Measurements from ENCODE around the gene KIF27.
"Not testable (repeated sequence)": the region's sequence is repeated elsewhere in the genome, so short reads cannot be mapped to it uniquely, and the experiment has no call there.

Gene KIF27

GRCh38 chr9:83932851-83933250 is 11.6 kb upstream of the KIF27 start:
- no peak for DNase-seq (ENCODE audit: extremely low spot score, insufficient read length, low read depth)
- FAIRE-seq: no peak

GRCh38 chr9:83932011-83932410 is 10.8 kb upstream of the KIF27 start:
- DNase-seq (ENCODE audit: extremely low spot score, insufficient read length, low read depth) (no peak), FAIRE-seq (no peak)

- DNase-seq (ENCODE audit: extremely low spot score, insufficient read length, low read depth): no peak
- no peak for FAIRE-seq
These were observed 9.6 kb upstream of the KIF27 start for GRCh38 chr9:83930881-83931280.

- FAIRE-seq (no peak), DNase-seq (ENCODE audit: extremely low spot score, insufficient read length, low read depth) (no peak)
These were observed 6.4 kb upstream of the KIF27 start for GRCh38 chr9:83927591-83927990.

GRCh38 chr9:83920469-83920926 is 734 bp downstream of the KIF27 start:
- no peak for DNase-seq (ENCODE audit: extremely low spot score, insufficient read length, low read depth)
- FAIRE-seq: peak; percentile 85

- FAIRE-seq: no peak
- no peak for DNase-seq (ENCODE audit: extremely low spot score, insufficient read length, low read depth)
These were observed 2.1 kb downstream of the KIF27 start for GRCh38 chr9:83919111-83919510.

- FAIRE-seq: peak; percentile 94
- not testable (repeated sequence) for DNase-seq (ENCODE audit: extremely low spot score, insufficient read length, low read depth)
These were observed 9.0 kb downstream of the KIF27 start for GRCh38 chr9:83912194-83912593.

- DNase-seq (ENCODE audit: extremely low spot score, insufficient read length, low read depth) (no peak), FAIRE-seq (no peak)
These were observed 15.1 kb downstream of the KIF27 start for GRCh38 chr9:83906144-83906543.

- not testable (repeated sequence) for FAIRE-seq; DNase-seq (ENCODE audit: extremely low spot score, insufficient read length, low read depth)
These were observed 20.6 kb downstream of the KIF27 start for GRCh38 chr9:83900615-83901014.

- DNase-seq (ENCODE audit: extremely low spot score, insufficient read length, low read depth); FAIRE-seq: not testable (repeated sequence)
These were observed 26.9 kb downstream of the KIF27 start for GRCh38 chr9:83894301-83894700.

GRCh38 chr9:83886498-83886897 is 34.7 kb downstream of the KIF27 start:
- FAIRE-seq: not testable (repeated sequence)

GRCh38 chr9:83885559-83886240 is 35.5 kb downstream of the KIF27 start:
- not testable (repeated sequence) for FAIRE-seq; DNase-seq (ENCODE audit: extremely low spot score, insufficient read length, low read depth)

More at GRCh38 chr9:83886498-83886897, 34.7 kb downstream of the KIF27 start:
- not testable (repeated sequence) for DNase-seq (ENCODE audit: extremely low spot score, insufficient read length, low read depth)

GRCh38 chr9:83881687-83882408 is 39.4 kb downstream of the KIF27 start:
- not testable (repeated sequence) for FAIRE-seq; DNase-seq (ENCODE audit: extremely low spot score, insufficient read length, low read depth)

GRCh38 chr9:83875559-83875958 is 45.7 kb downstream of the KIF27 start:
- not testable (repeated sequence) for DNase-seq (ENCODE audit: extremely low spot score, insufficient read length, low read depth); FAIRE-seq

- DNase-seq (ENCODE audit: extremely low spot score, insufficient read length, low read depth): not testable (repeated sequence)
- peak; percentile 12 for FAIRE-seq
These were observed 71.3 kb downstream of the KIF27 start for GRCh38 chr9:83849895-83850294.

- DNase-seq (ENCODE audit: extremely low spot score, insufficient read length, low read depth): not testable (repeated sequence)
- peak; percentile 95 for FAIRE-seq
These were observed 84.1 kb downstream of the KIF27 start for GRCh38 chr9:83837070-83837643.

GRCh38 chr9:83830426-83831071 is 90.7 kb downstream of the KIF27 start:
- DNase-seq (ENCODE audit: extremely low spot score, insufficient read length, low read depth); FAIRE-seq: not testable (repeated sequence)

GRCh38 chr9:83824986-83825623 is 96.1 kb downstream of the KIF27 start:
- not testable (repeated sequence) for DNase-seq (ENCODE audit: extremely low spot score, insufficient read length, low read depth); FAIRE-seq

- FAIRE-seq: peak; percentile 73
- DNase-seq (ENCODE audit: extremely low spot score, insufficient read length, low read depth): peak; percentile 46
These were observed 103.6 kb downstream of the KIF27 start, which contains the start of gene GKAP1 for GRCh38 chr9:83817356-83818278. GKAP1 (minus strand) TSS chr9:83817769; CDS start chr9:83806517, 11,252 bp downstream.

Measured in GM18507 (cell line).